Trophoblast cell (in vitro differentiated cells and primary cell): Measurements from ENCODE around the gene FAM184A.

Source experiments
- DNase-seq, 2 donors: peaks; one replicate each; pipeline ENCODE4 v3.0.0-alpha.2; 2016
- H2AFZ ChIP-seq: 2 replicates; pipeline ENCODE4 v1.6.1; 2013; ENCODE audit warnings: low read length, moderate library complexity, mild to moderate bottlenecking; ENCODE audit not compliant: insufficient read depth, poor library complexity
- H2AK5ac ChIP-seq: 2 replicates; pipeline ENCODE4 v1.6.1; 2013; ENCODE audit warnings: mild to moderate bottlenecking, low read length
- H2BK120ac ChIP-seq: 2 replicates; pipeline ENCODE4 v1.6.1; 2013; ENCODE audit warnings: low read length, mild to moderate bottlenecking, moderate library complexity; ENCODE audit not compliant: insufficient read depth, poor library complexity
- H2BK12ac ChIP-seq: 2 replicates; pipeline ENCODE4 v1.6.1; 2013; ENCODE audit warnings: mild to moderate bottlenecking, low read length, moderate library complexity
- H2BK5ac ChIP-seq: 2 replicates; pipeline ENCODE4 v1.6.1; 2013; ENCODE audit warnings: low read length, low read depth, moderate library complexity, mild to moderate bottlenecking; ENCODE audit not compliant: poor library complexity
- H3K14ac ChIP-seq: 2 replicates; pipeline ENCODE4 v1.6.1; 2013; ENCODE audit warnings: mild to moderate bottlenecking, low read length
- H3K18ac ChIP-seq: 2 replicates; pipeline ENCODE4 v1.6.1; 2013; ENCODE audit warnings: mild to moderate bottlenecking, low read length
- H3K23ac ChIP-seq: 2 replicates; pipeline ENCODE4 v1.6.1; 2013; ENCODE audit warnings: low read length
- H3K27ac ChIP-seq: 2 replicates; pipeline ENCODE4 v1.5.1; 2013; ENCODE audit warnings: low read depth, mild to moderate bottlenecking, inconsistent platforms, low read length, moderate library complexity
- H3K27me3 ChIP-seq: 2 replicates; pipeline ENCODE4 v1.6.1; 2013; ENCODE audit warnings: inconsistent platforms, mild to moderate bottlenecking, low read length, moderate library complexity; ENCODE audit not compliant: insufficient read depth
- H3K36me3 ChIP-seq, 2 experiments: 1 replicate in 1 of 2; 2 replicates in 1 of 2; pipeline ENCODE4 v1.6.1; 2013; ENCODE audit warnings: low read length in 2 of 2, mild to moderate bottlenecking in 2 of 2, moderate library complexity in 1 of 2; ENCODE audit not compliant: insufficient read depth in 2 of 2, control insufficient read depth in 1 of 2
- H3K4ac ChIP-seq: 2 replicates; pipeline ENCODE4 v1.6.1; 2013; ENCODE audit warnings: low read depth, mild to moderate bottlenecking, low read length, moderate library complexity
- H3K4me1 ChIP-seq, 2 experiments: 1 replicate in 1 of 2; 2 replicates in 1 of 2; pipeline ENCODE4 v1.6.1; 2013; ENCODE audit warnings: low read length in 2 of 2, mild to moderate bottlenecking in 2 of 2, moderate library complexity in 1 of 2; ENCODE audit not compliant: insufficient read depth in 2 of 2, control insufficient read depth in 1 of 2
- H3K4me2 ChIP-seq: 2 replicates; pipeline ENCODE4 v1.6.1; 2013; ENCODE audit warnings: inconsistent platforms, mild to moderate bottlenecking, low read length, moderate library complexity
- H3K4me3 ChIP-seq: 2 replicates; pipeline ENCODE4 v1.5.1; 2013; ENCODE audit warnings: mild to moderate bottlenecking, low read depth, low read length, inconsistent platforms
- H3K79me1 ChIP-seq: one replicate; pipeline ENCODE4 v1.6.1; 2013; ENCODE audit warnings: low read length
- H3K79me2 ChIP-seq: 2 replicates; pipeline ENCODE4 v1.6.1; 2013; ENCODE audit warnings: low read length, mild to moderate bottlenecking; ENCODE audit not compliant: control insufficient read depth, insufficient read depth, poor library complexity
- H3K9ac ChIP-seq: 2 replicates; pipeline ENCODE4 v1.6.1; 2013; ENCODE audit warnings: mild to moderate bottlenecking, low read length
- H3K9me3 ChIP-seq: 2 replicates; pipeline ENCODE4 v1.6.1; 2013; ENCODE audit warnings: low read depth, mild to moderate bottlenecking, control low read depth, inconsistent platforms, low read length; ENCODE audit not compliant: insufficient read depth
- H4K12ac ChIP-seq: 2 replicates; pipeline ENCODE4 v1.6.1; 2013; ENCODE audit warnings: low read depth, mild to moderate bottlenecking, low read length, moderate library complexity
- H4K8ac ChIP-seq: 2 replicates; pipeline ENCODE4 v1.6.1; 2013; ENCODE audit warnings: low read depth, mild to moderate bottlenecking, low read length, moderate library complexity
- H4K91ac ChIP-seq: one replicate; pipeline ENCODE4 v1.6.1; 2013; ENCODE audit warnings: low read depth, mild to moderate bottlenecking, low read length, moderate library complexity
- WGBS: extraction: QIAGEN DNeasy Blood & Tissue Kit; methylation state at CpG from one replicate; pipeline ENCODE4 v1.1.7; 2013; ENCODE audit warnings: missing lambda C conversion rate; ENCODE audit not compliant: insufficient read length, insufficient coverage; ENCODE audit errors: extremely low coverage; 5-methylcytosine and 5-hydroxymethylcytosine counted together

FAM184A gene

DNA sequence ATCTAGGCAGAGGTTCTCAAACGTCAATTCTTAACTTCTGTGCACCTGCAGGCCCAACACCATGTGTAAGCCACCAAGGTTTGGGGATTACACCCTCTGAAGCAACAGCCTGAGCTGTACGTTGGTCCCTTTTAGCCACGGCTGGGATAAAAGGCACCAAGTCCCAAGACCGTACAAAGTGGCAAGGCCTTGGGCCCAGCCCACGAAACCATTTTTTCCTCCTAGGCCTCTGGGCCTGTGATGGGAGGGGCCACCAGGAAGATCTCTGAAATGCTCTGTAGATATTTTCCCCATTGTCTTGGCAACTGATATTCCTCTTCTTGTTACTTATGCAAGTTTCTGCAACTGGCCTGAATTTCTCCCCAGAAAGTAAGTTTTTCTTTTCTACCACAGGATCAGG, 4.5 kb upstream of the FAM184A start:
- H3K4me2 ChIP-seq = no peak overlapping the region
- no CpG with 5 or more reads among the region's 5 CpGs for WGBS
- no peaks in the 10 kb centered on the region for H3K79me2 ChIP-seq
- peaks cover 0 to 2% of the 10 kb centered on the region in 2 experiments for H3K36me3 ChIP-seq
- H3K27me3 ChIP-seq = no peaks in the 10 kb centered on the region
- no peaks in the 10 kb centered on the region for H3K79me1 ChIP-seq
- H3K23ac ChIP-seq = no peak overlapping the region
- H2AFZ ChIP-seq = no peak overlapping the region
- H3K14ac ChIP-seq = no peak overlapping the region
- peaks cover 17% of the 10 kb centered on the region for H3K9me3 ChIP-seq
- H3K27ac ChIP-seq = no peak overlapping the region
- H2BK12ac ChIP-seq = no peak overlapping the region
- no peak overlapping the region for H3K4ac ChIP-seq
- no peak overlapping the region for H3K9ac ChIP-seq
- no peak overlapping the region for H2BK5ac ChIP-seq
- H4K91ac ChIP-seq = no peak overlapping the region
- H2BK120ac ChIP-seq = no peak overlapping the region
- H3K18ac ChIP-seq = no peak overlapping the region
- no peak overlapping the region for H4K8ac ChIP-seq
- H3K4me3 ChIP-seq = no peak overlapping the region
- peaks cover 0 to 2% of the 10 kb centered on the region in 2 experiments for H3K4me1 ChIP-seq
- no peak overlapping the region for H4K12ac ChIP-seq
- no peak for DNase-seq
- H2AK5ac ChIP-seq = no peak overlapping the region

GRCh38 chr6:119079283-119079809, 882 bp upstream of the FAM184A start:
- H2AFZ ChIP-seq = peak overlapping the region; percentile 24
- no peak overlapping the region for H3K27ac ChIP-seq
- no peak overlapping the region for H3K4ac ChIP-seq
- no peak overlapping the region for H2BK5ac ChIP-seq
- H3K23ac ChIP-seq = no peak overlapping the region
- no CpG with 5 or more reads among the region's 9 CpGs for WGBS
- H3K9me3 ChIP-seq = peaks cover 13% of the 10 kb centered on the region
- no peak overlapping the region for H4K8ac ChIP-seq
- DNase-seq = peak in 1 of 2 donors; percentile 47
- no peak overlapping the region for H2BK12ac ChIP-seq
- no peak overlapping the region for H4K91ac ChIP-seq
- peaks cover 0 to 2% of the 10 kb centered on the region in 2 experiments for H3K4me1 ChIP-seq
- peaks cover 0 to 2% of the 10 kb centered on the region in 2 experiments for H3K36me3 ChIP-seq
- H2BK120ac ChIP-seq = no peak overlapping the region
- H3K4me2 ChIP-seq = peak overlapping the region; percentile 64
- no peaks in the 10 kb centered on the region for H3K79me2 ChIP-seq
- no peak overlapping the region for H4K12ac ChIP-seq
- no peak overlapping the region for H3K18ac ChIP-seq
- H3K14ac ChIP-seq = no peak overlapping the region
- no peaks in the 10 kb centered on the region for H3K27me3 ChIP-seq
- H2AK5ac ChIP-seq = no peak overlapping the region
- peak overlapping the region; percentile 0 for H3K9ac ChIP-seq
- H3K4me3 ChIP-seq = peak overlapping the region; percentile 84
- no peaks in the 10 kb centered on the region for H3K79me1 ChIP-seq

DNA sequence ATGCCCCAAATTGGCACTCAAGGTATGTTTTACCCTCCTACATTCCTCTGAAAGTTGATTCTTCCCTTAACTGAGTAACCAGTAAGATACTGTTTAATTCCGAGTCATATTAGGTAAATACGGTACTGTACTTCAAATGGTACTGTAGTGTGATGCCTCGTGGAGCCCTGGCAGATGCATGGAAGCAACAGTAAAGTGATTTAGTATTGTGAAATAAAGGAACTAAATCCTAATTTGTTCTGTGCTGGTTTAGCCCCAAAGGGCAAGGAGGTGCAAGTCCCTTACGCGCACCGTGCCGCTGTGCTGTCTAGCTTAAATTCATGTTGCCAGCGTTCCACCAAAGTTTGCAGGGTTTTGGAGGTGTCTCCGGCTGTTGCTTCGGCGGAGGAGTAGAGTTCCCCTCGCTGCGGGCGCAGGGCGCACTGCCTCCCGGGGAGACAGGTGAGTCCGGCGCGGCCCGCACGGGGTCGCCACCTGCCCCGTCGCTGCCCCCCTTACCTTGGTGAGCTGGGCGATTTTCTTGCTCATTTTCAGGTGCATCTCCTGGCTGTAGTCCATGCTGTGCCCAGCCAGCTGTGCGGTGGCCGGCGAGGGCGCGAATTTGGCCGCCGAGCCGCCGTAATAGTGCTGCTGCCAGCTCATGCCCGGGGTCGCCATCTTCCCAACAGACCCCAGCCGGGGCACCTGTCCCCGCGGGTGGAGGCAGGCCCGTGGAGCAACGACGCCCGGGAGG, 655 bp downstream of the FAM184A start:
- H3K79me1 ChIP-seq = no peaks in the 10 kb centered on the region
- no peaks in the 10 kb centered on the region for H3K79me2 ChIP-seq
- H3K18ac ChIP-seq = no peak overlapping the region
- peak overlapping the region; percentile 11 for H4K8ac ChIP-seq
- peaks cover 0 to 2% of the 10 kb centered on the region in 2 experiments for H3K4me1 ChIP-seq
- no CpG with 5 or more reads among the region's 43 CpGs for WGBS
- no peak overlapping the region for H4K12ac ChIP-seq
- H2BK5ac ChIP-seq = no peak overlapping the region
- no peak overlapping the region for H2BK12ac ChIP-seq
- H3K36me3 ChIP-seq = peaks cover 0 to 2% of the 10 kb centered on the region in 2 experiments
- peak overlapping the region; percentile 71 for H2AFZ ChIP-seq
- no peak overlapping the region for H3K4ac ChIP-seq
- H3K14ac ChIP-seq = no peak overlapping the region
- no peaks in the 10 kb centered on the region for H3K27me3 ChIP-seq
- no peak overlapping the region for H3K27ac ChIP-seq
- H3K9me3 ChIP-seq = peaks cover 9% of the 10 kb centered on the region
- H3K4me3 ChIP-seq = peak overlapping the region; percentile 84
- H3K4me2 ChIP-seq = peak overlapping the region; percentile 64
- H3K23ac ChIP-seq = no peak overlapping the region
- DNase-seq = peak in 1 of 2 donors; percentile 39
- H2AK5ac ChIP-seq = no peak overlapping the region
- H2BK120ac ChIP-seq = no peak overlapping the region
- H4K91ac ChIP-seq = peak overlapping the region; percentile 30
- no peak overlapping the region for H3K9ac ChIP-seq

DNA sequence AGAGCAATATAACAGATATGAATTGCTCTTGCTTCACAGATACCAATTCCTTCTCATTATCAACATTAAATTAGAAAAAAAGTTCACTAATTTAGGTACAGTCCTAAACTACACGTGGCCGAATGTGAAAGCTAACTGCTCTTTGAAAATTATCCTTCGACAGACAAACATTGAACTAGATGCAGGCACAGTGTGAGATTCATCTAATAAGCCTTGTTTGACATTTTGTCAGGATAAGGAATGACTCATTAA, 1.1 kb downstream of the FAM184A start:
- H2BK5ac ChIP-seq = no peak overlapping the region
- no peak overlapping the region for H3K9ac ChIP-seq
- WGBS = no CpG with 5 or more reads among the region's 3 CpGs
- H3K27ac ChIP-seq = no peak overlapping the region
- H4K12ac ChIP-seq = no peak overlapping the region
- H3K79me1 ChIP-seq = no peaks in the 10 kb centered on the region
- no peak overlapping the region for H3K18ac ChIP-seq
- H3K9me3 ChIP-seq = peaks cover 5% of the 10 kb centered on the region
- no peaks in the 10 kb centered on the region for H3K36me3 ChIP-seq
- H2BK12ac ChIP-seq = no peak overlapping the region
- H3K27me3 ChIP-seq = no peaks in the 10 kb centered on the region
- H3K23ac ChIP-seq = no peak overlapping the region
- no peak overlapping the region for H4K8ac ChIP-seq
- no peak overlapping the region for H4K91ac ChIP-seq
- no peak overlapping the region for H3K4me3 ChIP-seq
- H2AFZ ChIP-seq = no peak overlapping the region
- no peak for DNase-seq
- no peak overlapping the region for H3K4ac ChIP-seq
- no peak overlapping the region for H2AK5ac ChIP-seq
- no peak overlapping the region for H3K14ac ChIP-seq
- no peaks in the 10 kb centered on the region for H3K79me2 ChIP-seq
- no peak overlapping the region for H3K4me2 ChIP-seq
- H2BK120ac ChIP-seq = no peak overlapping the region
- peaks cover 0 to 2% of the 10 kb centered on the region in 2 experiments for H3K4me1 ChIP-seq
